Keratinocyte (primary cell): ENCODE data around the gene KCNQ4. TPM values are rescaled to one million over a fixed set of nuclear protein-coding genes. Genes with fewer than 3 reads are reported as not detected.

Experiments used
- DNase-seq: peaks from one replicate; pipeline ENCODE4 v3.0.0-alpha.2; 2011; ENCODE audit warnings: low read depth, missing footprints, low spot score
- FAIRE-seq: peaks from 2 replicates; lab custom pipeline; 2011; peaks lifted over from hg19 to GRCh38; lab: Jason Lieb, UNC
- H2AFZ ChIP-seq: 2 replicates; pipeline ENCODE4 v1.6.0; 2012; ENCODE audit warnings: low read length, control low read depth, inconsistent platforms; ENCODE audit not compliant: control insufficient read depth
- H3K27ac ChIP-seq: 2 replicates; pipeline ENCODE4 v1.5.1; 2011; ENCODE audit warnings: low read length; ENCODE audit not compliant: control insufficient read depth, insufficient read depth
- H3K27me3 ChIP-seq: 3 replicates; pipeline ENCODE4 v1.6.0; 2011; ENCODE audit warnings: low read length; ENCODE audit not compliant: control insufficient read depth, insufficient read depth; ENCODE audit errors: extremely low read depth
- H3K36me3 ChIP-seq, 2 experiments: 2 replicates in 1 of 2; 3 replicates in 1 of 2; pipeline ENCODE4 v1.5.1; 2011; ENCODE audit warnings: low read length in 2 of 2, mild to moderate bottlenecking in 1 of 2; ENCODE audit not compliant: control insufficient read depth in 2 of 2, insufficient read depth in 2 of 2; ENCODE audit errors: extremely low read depth in 1 of 2
- H3K4me1 ChIP-seq: 3 replicates; pipeline ENCODE4 v1.5.1; 2011; ENCODE audit warnings: low read length; ENCODE audit not compliant: control insufficient read depth, insufficient read depth; ENCODE audit errors: extremely low read depth
- H3K4me2 ChIP-seq: 3 replicates; pipeline ENCODE4 v1.6.0; 2011; ENCODE audit warnings: low read depth, low read length; ENCODE audit not compliant: control insufficient read depth, insufficient read depth; ENCODE audit errors: extremely low read depth
- H3K4me3 ChIP-seq, 3 experiments: fragments of 200-600 bp in 1 of 3; sonication (generic) in 1 of 3; 2 replicates in 2 of 3; 3 replicates in 1 of 3; pipeline ENCODE4 v1.5.1; 2011 to 2016; ENCODE audit warnings: low read length in 3 of 3, mild to moderate bottlenecking in 3 of 3, control low read depth in 2 of 3, inconsistent platforms in 1 of 3, low read depth in 1 of 3, mixed read lengths in 1 of 3, mixed run types in 1 of 3, moderate library complexity in 1 of 3; ENCODE audit not compliant: control insufficient read depth in 2 of 3, insufficient read depth in 2 of 3; ENCODE audit errors: extremely low read depth in 1 of 3
- H3K79me2 ChIP-seq: 2 replicates; pipeline ENCODE4 v1.6.0; 2012; ENCODE audit warnings: low read length; ENCODE audit not compliant: control insufficient read depth, insufficient read depth
- H3K9ac ChIP-seq: 3 replicates; pipeline ENCODE4 v1.6.0; 2011; ENCODE audit warnings: low read length; ENCODE audit not compliant: control insufficient read depth, insufficient read depth; ENCODE audit errors: extremely low read depth
- H3K9me1 ChIP-seq: 3 replicates; pipeline ENCODE4 v1.6.0; 2011; ENCODE audit warnings: low read length; ENCODE audit not compliant: control insufficient read depth, insufficient read depth; ENCODE audit errors: extremely low read depth
- H3K9me3 ChIP-seq: 2 replicates; pipeline ENCODE4 v1.5.1; 2012; ENCODE audit warnings: low read depth, low read length; ENCODE audit not compliant: control insufficient read depth
- H4K20me1 ChIP-seq: 3 replicates; pipeline ENCODE4 v1.6.0; 2011; ENCODE audit warnings: low read length; ENCODE audit not compliant: control insufficient read depth, insufficient read depth; ENCODE audit errors: extremely low read depth
- EZH2 ChIP-seq: IDR thresholded peaks from one replicate; pipeline ENCODE4 v1.6.1; 2012; ENCODE audit warnings: inconsistent platforms, mild to moderate bottlenecking, low read length, moderate library complexity
- dilution Hi-C: fragments of 300-500 bp; cut with MboI; formaldehyde crosslinking; loops from one replicate; pipeline ENCODE4 v1.7.0; 2020; ENCODE audit warnings: low sequenced_read_pairs; ENCODE audit not compliant: extremely low pct_ligation_motif_present
- polyA plus RNA-seq, 5 experiments: library from polyadenylated mRNA; depleted of rRNA in 3 of 5; stranded (reverse) in 3 of 5; stranded (forward) in 1 of 5; unstranded in 1 of 5; fragments of >200 nt; gene quantifications; 1 replicate in 1 of 5; 2 replicates in 3 of 5; 3 replicates in 1 of 5; pipeline versions ENCODE4 v1.2.1 to v1.2.3, GENCODE V29; 2011 to 2012; ENCODE audit warnings: missing spikeins in 2 of 5, low read depth in 1 of 5, low replicate concordance in 1 of 5
- TF ChIP-seq, protein P1 (sequence below), 3 experiments: IDR thresholded peaks in 1 of 3; conservative IDR thresholded peaks in 1 of 3; optimal IDR thresholded peaks in 1 of 3; 2 replicates in 2 of 3; 3 replicates in 1 of 3; pipeline versions ENCODE3 to v1.5.1; 2011; ENCODE audit warnings: low read length in 3 of 3, mild to moderate bottlenecking in 3 of 3, moderate library complexity in 2 of 3, control low read depth in 1 of 3, inconsistent platforms in 1 of 3; ENCODE audit not compliant: insufficient read depth in 2 of 3; ENCODE audit errors: extremely low read depth in 1 of 3

KCNQ4 gene
- polyA plus RNA-seq, 1 donor (not counting 4 experiments of a cell fraction or from before 2014, with no cell fraction given): not detected

GRCh38 chr1:40736085-40736531 lies 47.5 kb upstream of the KCNQ4 start:
- peaks cover 8 to 11% of the 10 kb centered on the region in 2 experiments for H3K36me3 ChIP-seq
- no peak overlapping the region for H3K9ac ChIP-seq
- H4K20me1 ChIP-seq: no peaks in the 10 kb centered on the region
- no peaks in the 10 kb centered on the region for H3K27me3 ChIP-seq
- H3K9me1 ChIP-seq: no peaks in the 10 kb centered on the region
- peak overlapping the region; percentile 41 for H3K27ac ChIP-seq
- TF ChIP-seq, protein P1, sequence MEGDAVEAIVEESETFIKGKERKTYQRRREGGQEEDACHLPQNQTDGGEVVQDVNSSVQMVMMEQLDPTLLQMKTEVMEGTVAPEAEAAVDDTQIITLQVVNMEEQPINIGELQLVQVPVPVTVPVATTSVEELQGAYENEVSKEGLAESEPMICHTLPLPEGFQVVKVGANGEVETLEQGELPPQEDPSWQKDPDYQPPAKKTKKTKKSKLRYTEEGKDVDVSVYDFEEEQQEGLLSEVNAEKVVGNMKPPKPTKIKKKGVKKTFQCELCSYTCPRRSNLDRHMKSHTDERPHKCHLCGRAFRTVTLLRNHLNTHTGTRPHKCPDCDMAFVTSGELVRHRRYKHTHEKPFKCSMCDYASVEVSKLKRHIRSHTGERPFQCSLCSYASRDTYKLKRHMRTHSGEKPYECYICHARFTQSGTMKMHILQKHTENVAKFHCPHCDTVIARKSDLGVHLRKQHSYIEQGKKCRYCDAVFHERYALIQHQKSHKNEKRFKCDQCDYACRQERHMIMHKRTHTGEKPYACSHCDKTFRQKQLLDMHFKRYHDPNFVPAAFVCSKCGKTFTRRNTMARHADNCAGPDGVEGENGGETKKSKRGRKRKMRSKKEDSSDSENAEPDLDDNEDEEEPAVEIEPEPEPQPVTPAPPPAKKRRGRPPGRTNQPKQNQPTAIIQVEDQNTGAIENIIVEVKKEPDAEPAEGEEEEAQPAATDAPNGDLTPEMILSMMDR (optimal IDR thresholded peaks at IDR 0.05 in 1 of 3, IDR thresholded peaks at IDR 0.05 in 1 of 3, conservative IDR thresholded peaks at IDR 0.05 in 1 of 3; ENCODE audit: extremely low read depth in 1 of 3, insufficient read depth in 2 of 3, low read length in 3 of 3): no peak
- TF ChIP-seq EZH2: no peak
- H2AFZ ChIP-seq: no peak overlapping the region
- peak; percentile 90 for FAIRE-seq
- no peak overlapping the region for H3K4me3 ChIP-seq
- peak overlapping the region; percentile 11 for H3K4me2 ChIP-seq
- H3K9me3 ChIP-seq: no peaks in the 10 kb centered on the region
- peaks cover 30% of the 10 kb centered on the region for H3K79me2 ChIP-seq
- H3K4me1 ChIP-seq: peaks cover 22% of the 10 kb centered on the region
- dilution Hi-C loops: no loop called here
- no peak for DNase-seq

DNA sequence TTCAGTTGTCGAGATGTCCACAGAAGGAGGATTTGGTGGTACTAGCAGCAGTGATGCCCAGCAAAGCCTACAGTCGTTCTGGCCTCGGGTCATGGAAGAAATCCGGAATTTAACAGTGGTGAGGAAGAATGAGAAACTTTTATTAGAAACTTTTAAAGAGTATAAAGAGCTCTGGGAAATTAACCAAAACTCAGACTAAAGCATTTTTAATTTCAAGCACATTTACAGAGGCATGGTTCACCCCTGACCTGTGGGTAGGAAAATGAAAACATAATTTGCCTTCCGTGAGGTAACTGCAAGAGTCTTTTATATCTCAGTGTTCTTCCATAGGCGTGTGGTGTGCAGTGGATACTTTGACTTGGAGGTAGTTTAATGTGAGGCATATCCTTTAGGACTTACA lies 44.8 kb upstream of the KCNQ4 start:
- Histone ChIP-seq H3K4me2 (no peak overlapping the region), H3K4me3 (no peak overlapping the region), H3K27me3 (no peaks in the 10 kb centered on the region), H4K20me1 (no peaks in the 10 kb centered on the region), H3K36me3 (peaks cover 12 to 14% of the 10 kb centered on the region in 2 experiments), H3K4me1 (peaks cover 12% of the 10 kb centered on the region), H2AFZ (no peak overlapping the region), H3K9ac (no peak overlapping the region), H3K27ac (no peak overlapping the region), H3K9me3 (no peaks in the 10 kb centered on the region), H3K79me2 (peaks cover 17% of the 10 kb centered on the region), H3K9me1 (no peaks in the 10 kb centered on the region)
- TF ChIP-seq, protein P1 (optimal IDR thresholded peaks at IDR 0.05 in 1 of 3, IDR thresholded peaks at IDR 0.05 in 1 of 3, conservative IDR thresholded peaks at IDR 0.05 in 1 of 3; ENCODE audit: extremely low read depth in 1 of 3, insufficient read depth in 2 of 3, low read length in 3 of 3): no peak
- no peak for TF ChIP-seq EZH2
- dilution Hi-C loops: no loop called here
- DNase-seq: no peak
- FAIRE-seq: no peak
